Transverse colon (tissue), 4 donors: ENCODE results near the gene WDR41.

Experiments used
- CTCF ChIP-seq, 5 experiments: fragments of 200-600 bp in 3 of 5; fragments of 450-650 bp in 2 of 5; sonication (generic) in 3 of 5; IDR thresholded peaks; 1 replicate in 2 of 5; 2 replicates in 3 of 5; pipeline ENCODE4 v1.5.1; 2016 to 2017; ENCODE audit warnings: antibody characterized with exemption in 5 of 5, inconsistent platforms in 3 of 5, mild to moderate bottlenecking in 2 of 5, moderate library complexity in 1 of 5
- POLR2A ChIP-seq: fragments of 450-650 bp; IDR thresholded peaks from one replicate; pipeline ENCODE4 v1.6.1; 2016; ENCODE audit warnings: antibody characterized with exemption, mild to moderate bottlenecking, moderate library complexity
- POLR2AphosphoS5 ChIP-seq, 3 donors: sonication (generic); formaldehyde crosslinking; IDR thresholded peaks; one replicate each; pipeline ENCODE4 v1.6.1; 2016; ENCODE audit warnings: antibody characterized with exemption in 3 of 3

- no peak for TF ChIP-seq POLR2A
- TF ChIP-seq CTCF (IDR thresholded peaks at IDR 0.05), result no peak
- TF ChIP-seq POLR2AphosphoS5 (IDR thresholded peaks at IDR 0.05), result no peak
These were observed 39.8 kb downstream of the WDR41 start for GRCh38 chr5:77452351-77452750.
